Neural cell (in vitro differentiated cells): ENCODE data around the gene CHPF2. TPM values are rescaled to one million over a fixed set of nuclear protein-coding genes. Genes with fewer than 3 reads are reported as not detected.

Experiments used
- H2AFZ ChIP-seq: fragments of 200-600, 300-800 bp; sonication (generic), shearing (Covaris generic); 2 replicates; pipeline ENCODE4 v1.6.0; 2014; ENCODE audit warnings: low read depth, mild to moderate bottlenecking, antibody characterized with exemption, low read length, moderate library complexity
- H3F3A ChIP-seq: fragments of 200-600 bp; shearing (Covaris generic); 2 replicates; pipeline ENCODE4 v1.6.1; 2016; ENCODE audit warnings: mild to moderate bottlenecking, moderate library complexity, mixed read lengths, antibody characterized with exemption, low read length; ENCODE audit not compliant: insufficient read depth, poor library complexity, severe bottlenecking
- H3K27ac ChIP-seq: fragments of 200-600, 300-800 bp; sonication (generic), shearing (Covaris generic); 2 replicates; pipeline ENCODE4 v1.5.1; 2014; ENCODE audit warnings: mild to moderate bottlenecking, low read length, moderate library complexity
- H3K27me3 ChIP-seq: fragments of 300-800, 200-600 bp; sonication (generic), shearing (Covaris generic); 2 replicates; pipeline ENCODE4 v1.6.0; 2014; ENCODE audit warnings: mild to moderate bottlenecking, low read depth, low read length, moderate library complexity; ENCODE audit not compliant: insufficient read depth
- H3K36me3 ChIP-seq: fragments of 300-800, 200-600 bp; sonication (generic), shearing (Covaris generic); 2 replicates; pipeline ENCODE4 v1.5.1; 2014; ENCODE audit warnings: mild to moderate bottlenecking, antibody characterized with exemption, low read length, moderate library complexity; ENCODE audit not compliant: insufficient read depth
- H3K4me2 ChIP-seq: fragments of 300-800, 200-600 bp; sonication (generic), shearing (Covaris generic); 2 replicates; pipeline ENCODE4 v1.6.0; 2014; ENCODE audit warnings: mild to moderate bottlenecking, low read length
- H3K4me3 ChIP-seq: fragments of 300-800, 200-600 bp; sonication (generic), shearing (Covaris generic); 2 replicates; pipeline ENCODE4 v1.5.1; 2014; ENCODE audit warnings: mild to moderate bottlenecking, low read length, moderate library complexity
- H3K79me2 ChIP-seq: fragments of 200-600 bp; shearing (Covaris generic); replicated peaks from 2 replicates; pipeline ENCODE4 v1.6.0; 2014; ENCODE audit warnings: mild to moderate bottlenecking, low read length, moderate library complexity; ENCODE audit not compliant: insufficient read depth
- H3K9ac ChIP-seq: fragments of 300-800, 200-600 bp; sonication (generic), shearing (Covaris generic); 2 replicates; pipeline ENCODE4 v1.6.1; 2016; ENCODE audit warnings: mild to moderate bottlenecking, low read length, mixed read lengths
- H3K9me2 ChIP-seq: fragments of 200-600 bp; shearing (Covaris generic); 2 replicates; pipeline ENCODE4 v1.6.1; 2016; ENCODE audit warnings: mild to moderate bottlenecking, low read length, mixed read lengths; ENCODE audit not compliant: insufficient read depth
- H3K9me3 ChIP-seq: fragments of 200-600, 300-800 bp; sonication (generic), shearing (Covaris generic); 2 replicates; pipeline ENCODE4 v1.6.1; 2016; ENCODE audit warnings: mild to moderate bottlenecking, mixed run types, low read length, moderate library complexity, mixed read lengths
- H4K20me1 ChIP-seq: fragments of 200-600 bp; shearing (Covaris generic); 2 replicates; pipeline ENCODE4 v1.6.1; 2016; ENCODE audit warnings: mild to moderate bottlenecking, mixed run types; ENCODE audit not compliant: insufficient read depth
- CTCF ChIP-seq: fragments of 450-650 bp; IDR thresholded peaks from 2 replicates; pipeline ENCODE4 v1.5.1; 2014; ENCODE audit warnings: antibody characterized with exemption, mild to moderate bottlenecking, moderate library complexity; ENCODE audit not compliant: poor library complexity, severe bottlenecking
- EP300 ChIP-seq: fragments of 450-650 bp; conservative IDR thresholded peaks from 2 replicates; pipeline ENCODE4 v1.6.1; 2014; ENCODE audit warnings: antibody characterized with exemption, mild to moderate bottlenecking, moderate library complexity; ENCODE audit not compliant: poor library complexity, severe bottlenecking
- EZH2 ChIP-seq: fragments of 200-600, 300-800 bp; shearing (Covaris generic), sonication (generic); IDR thresholded peaks from 2 replicates; pipeline ENCODE4 v1.6.1; 2014; ENCODE audit warnings: antibody characterized with exemption, low read length, borderline replicate concordance, mild to moderate bottlenecking; ENCODE audit not compliant: insufficient read depth, poor library complexity, severe bottlenecking
- MXI1 ChIP-seq: fragments of 450-650 bp; conservative IDR thresholded peaks from 2 replicates; pipeline ENCODE4 v1.6.1; 2014; ENCODE audit warnings: antibody characterized with exemption, mild to moderate bottlenecking; ENCODE audit not compliant: poor library complexity, severe bottlenecking
- POLR2AphosphoS5 ChIP-seq: IDR thresholded peaks from 2 replicates; pipeline ENCODE4 v1.6.1; 2012
- RAD21 ChIP-seq: fragments of 450-650 bp; conservative IDR thresholded peaks from 2 replicates; pipeline ENCODE4 v1.6.1; 2014; ENCODE audit warnings: antibody characterized with exemption, mild to moderate bottlenecking, moderate library complexity
- REST ChIP-seq: IDR thresholded peaks from 2 replicates; pipeline ENCODE4 v1.6.1; 2012; ENCODE audit warnings: borderline replicate concordance
- SMC3 ChIP-seq: fragments of 450-650 bp; conservative IDR thresholded peaks from 2 replicates; pipeline ENCODE4 v1.6.1; 2014; ENCODE audit warnings: antibody characterized with exemption, mild to moderate bottlenecking, moderate library complexity; ENCODE audit not compliant: poor library complexity
- TAF1 ChIP-seq: IDR thresholded peaks from 2 replicates; pipeline ENCODE4 v1.6.1; 2012; ENCODE audit warnings: low read depth
- polyA plus RNA-seq: library from polyadenylated mRNA; depleted of rRNA; stranded (reverse); fragments of >200 nt; gene quantifications from 2 replicates; pipeline ENCODE4 v1.2.3, GENCODE V29; 2014

Gene CHPF2
- polyA plus RNA-seq, 1 donor from 2014 or later, result 22.5 TPM

- no peaks in the 10 kb centered on the region for H3K79me2 ChIP-seq
- peak overlapping the region; percentile 96 for H3K9ac ChIP-seq
- no peaks in the 10 kb centered on the region for H3K27me3 ChIP-seq
- peak overlapping the region; percentile 98 for H3K27ac ChIP-seq
- no peaks in the 10 kb centered on the region for H3K9me2 ChIP-seq
- H3K4me2 ChIP-seq, result peak overlapping the region; percentile 97
- no peaks in the 10 kb centered on the region for H3K9me3 ChIP-seq
- no peaks in the 10 kb centered on the region for H4K20me1 ChIP-seq
- no peak overlapping the region for H2AFZ ChIP-seq
- H3K4me3 ChIP-seq, result peak overlapping the region; percentile 79
- H3F3A ChIP-seq, result no peaks in the 10 kb centered on the region
- no peaks in the 10 kb centered on the region for H3K36me3 ChIP-seq
- TF ChIP-seq CTCF (no peak), REST (peak; percentile 48), RAD21 (no peak), EZH2 (no peak), TAF1 (no peak), MXI1 (no peak), POLR2AphosphoS5 (no peak), SMC3 (peak; percentile 17), EP300 (no peak)
These were observed 20.9 kb downstream of the CHPF2 start for GRCh38 chr7:151252961-151253711.

GRCh38 chr7:151254316-151254715, 22.0 kb downstream of the CHPF2 start:
- Histone ChIP-seq H3K27ac (no peak overlapping the region), H3F3A (no peaks in the 10 kb centered on the region), H3K36me3 (no peaks in the 10 kb centered on the region), H3K79me2 (no peaks in the 10 kb centered on the region), H3K4me3 (no peak overlapping the region), H4K20me1 (no peaks in the 10 kb centered on the region), H3K9me3 (no peaks in the 10 kb centered on the region), H3K4me2 (no peak overlapping the region), H3K27me3 (no peaks in the 10 kb centered on the region), H3K9me2 (no peaks in the 10 kb centered on the region), H2AFZ (no peak overlapping the region), H3K9ac (no peak overlapping the region)
- TF ChIP-seq RAD21 (no peak), MXI1 (no peak), POLR2AphosphoS5 (no peak), CTCF (no peak)
